CD14-positive monocyte (primary cell): ENCODE data around the gene TSHZ2. TPM values are rescaled to one million over a fixed set of nuclear protein-coding genes. Genes with fewer than 3 reads are reported as not detected.

ENCODE experiments used
- DNase-seq, 3 donors: peaks; one replicate each; pipeline ENCODE4 v3.0.0-alpha.2; 2011 to 2022
- H2AFZ ChIP-seq: 2 replicates; pipeline ENCODE4 v1.6.0; 2012; ENCODE audit warnings: mild to moderate bottlenecking, low read depth, low read length, inconsistent platforms; ENCODE audit not compliant: insufficient read depth, poor library complexity, severe bottlenecking
- H3K27ac ChIP-seq, 2 donors: 1 replicate in 1 of 2; 2 replicates in 1 of 2; pipeline ENCODE4 v1.5.1; 2012 to 2013; ENCODE audit warnings: low read length in 2 of 2, control low read depth in 1 of 2, inconsistent platforms in 1 of 2, low read depth in 1 of 2, mild to moderate bottlenecking in 1 of 2
- H3K27me3 ChIP-seq, 2 donors: one replicate each; pipeline versions ENCODE4 v1.6.0 to v1.6.1; 2011 to 2013; ENCODE audit warnings: low read length in 2 of 2; ENCODE audit not compliant: control insufficient read depth in 2 of 2, insufficient read depth in 2 of 2
- H3K36me3 ChIP-seq, 2 donors: replicated peaks in 1 of 2; 1 replicate in 1 of 2; 2 replicates in 1 of 2; pipeline versions ENCODE4 v1.5.1 to v1.6.1; 2012 to 2013; ENCODE audit warnings: low read length in 2 of 2, control low read depth in 1 of 2, inconsistent platforms in 1 of 2, mild to moderate bottlenecking in 1 of 2; ENCODE audit not compliant: insufficient read depth in 2 of 2, control insufficient read depth in 1 of 2
- H3K4me1 ChIP-seq, 2 donors: 1 replicate in 1 of 2; 2 replicates in 1 of 2; pipeline versions ENCODE4 v1.5.1 to v1.6.1; 2012 to 2013; ENCODE audit warnings: low read length in 2 of 2, control low read depth in 1 of 2, inconsistent platforms in 1 of 2, mild to moderate bottlenecking in 1 of 2, moderate library complexity in 1 of 2; ENCODE audit not compliant: insufficient read depth in 2 of 2, control insufficient read depth in 1 of 2
- H3K4me2 ChIP-seq: replicated peaks from 2 replicates; pipeline ENCODE3; 2012; ENCODE audit warnings: low read length, moderate library complexity, mild to moderate bottlenecking; ENCODE audit not compliant: poor library complexity, severe bottlenecking; ENCODE audit errors: extremely low read depth
- H3K4me3 ChIP-seq, 3 experiments: fragments of 200-600 bp in 1 of 3; sonication (generic) in 1 of 3; replicated peaks in 1 of 3; 1 replicate in 2 of 3; 2 replicates in 1 of 3; pipeline ENCODE4 v1.5.1; 2011 to 2013; ENCODE audit warnings: low read length in 3 of 3, mild to moderate bottlenecking in 3 of 3, control low read depth in 2 of 3, low read depth in 2 of 3, inconsistent platforms in 1 of 3, moderate library complexity in 1 of 3
- H3K79me2 ChIP-seq: 2 replicates; pipeline ENCODE4 v1.6.0; 2012; ENCODE audit warnings: mild to moderate bottlenecking, control low read depth, inconsistent platforms, low read length, moderate library complexity; ENCODE audit not compliant: insufficient read depth
- H3K9ac ChIP-seq: 2 replicates; pipeline ENCODE4 v1.6.0; 2017; ENCODE audit warnings: low read length, mild to moderate bottlenecking; ENCODE audit not compliant: insufficient read depth, poor library complexity, severe bottlenecking
- H3K9me3 ChIP-seq, 2 donors: replicated peaks in 1 of 2; 1 replicate in 1 of 2; 2 replicates in 1 of 2; pipeline versions ENCODE4 v1.5.1 to v1.6.1; 2012 to 2013; ENCODE audit warnings: low read length in 2 of 2, control low read depth in 1 of 2; ENCODE audit not compliant: control insufficient read depth in 1 of 2, insufficient read depth in 1 of 2
- H4K20me1 ChIP-seq: 2 replicates; pipeline ENCODE4 v1.6.0; 2012; ENCODE audit warnings: mild to moderate bottlenecking, low read length, control low read depth, moderate library complexity; ENCODE audit not compliant: insufficient read depth
- H3K27ac Mint-ChIP-seq, 7 donors: one replicate each; pipeline ENCODE4 v1.8.0; 2020; ENCODE audit warnings: mild to moderate bottlenecking in 7 of 7, mixed read lengths in 7 of 7, moderate library complexity in 6 of 7, inconsistent platforms in 2 of 7
- H3K27me3 Mint-ChIP-seq, 3 donors: one replicate each; pipeline ENCODE4 v1.8.0; 2021 to 2022; ENCODE audit warnings: low read depth in 3 of 3, mild to moderate bottlenecking in 3 of 3, mixed read lengths in 3 of 3, moderate library complexity in 3 of 3, inconsistent platforms in 1 of 3
- H3K36me3 Mint-ChIP-seq, 2 donors: one replicate each; pipeline ENCODE4 v1.8.0; 2020; ENCODE audit warnings: mixed read lengths in 2 of 2, inconsistent platforms in 1 of 2, mild to moderate bottlenecking in 1 of 2
- H3K4me1 Mint-ChIP-seq: one replicate; pipeline ENCODE4 v1.8.0; 2020; ENCODE audit warnings: mild to moderate bottlenecking, mixed read lengths
- H3K4me3 Mint-ChIP-seq, 2 donors: one replicate each; pipeline ENCODE4 v1.8.0; 2020; ENCODE audit warnings: mild to moderate bottlenecking in 2 of 2, mixed read lengths in 2 of 2, moderate library complexity in 1 of 2
- H3K9me3 Mint-ChIP-seq, 7 donors: one replicate each; pipeline ENCODE4 v1.8.0; 2020 to 2022; ENCODE audit warnings: mixed read lengths in 7 of 7, mild to moderate bottlenecking in 6 of 7, moderate library complexity in 6 of 7, inconsistent platforms in 2 of 7
- WGBS: methylation state at CpG from one replicate; pipeline ENCODE4 v1.1.5; 2013; ENCODE audit warnings: missing lambda C conversion rate; ENCODE audit not compliant: insufficient coverage; 5-methylcytosine and 5-hydroxymethylcytosine counted together
- intact Hi-C, 2 donors: fragments of 100-400 bp; cut with micrococcal nuclease; formaldehyde crosslinking; loops; one replicate each; pipeline versions ENCODE4 v1.15.0 to v1.15.1; 2023
- polyA plus RNA-seq, 3 donors: library from polyadenylated mRNA; depleted of rRNA in 1 of 3; unstranded in 2 of 3; stranded (reverse) in 1 of 3; fragments of 300-500 nt in 2 of 3; fragments of >200 nt in 1 of 3; fragmentation: Illumina TruSeq in 2 of 3; gene quantifications; 1 replicate in 2 of 3; 2 replicates in 1 of 3; pipeline ENCODE4 v1.2.3, GENCODE V29; 2012 to 2021
- TF ChIP-seq, protein P1 (sequence below): fragments of 200-600 bp; IDR thresholded peaks from one replicate; pipeline ENCODE4 v1.8.0; 2022; ENCODE audit warnings: antibody characterized with exemption, mild to moderate bottlenecking

The TSHZ2 gene
- polyA plus RNA-seq, 3 donors: not detected

DNA sequence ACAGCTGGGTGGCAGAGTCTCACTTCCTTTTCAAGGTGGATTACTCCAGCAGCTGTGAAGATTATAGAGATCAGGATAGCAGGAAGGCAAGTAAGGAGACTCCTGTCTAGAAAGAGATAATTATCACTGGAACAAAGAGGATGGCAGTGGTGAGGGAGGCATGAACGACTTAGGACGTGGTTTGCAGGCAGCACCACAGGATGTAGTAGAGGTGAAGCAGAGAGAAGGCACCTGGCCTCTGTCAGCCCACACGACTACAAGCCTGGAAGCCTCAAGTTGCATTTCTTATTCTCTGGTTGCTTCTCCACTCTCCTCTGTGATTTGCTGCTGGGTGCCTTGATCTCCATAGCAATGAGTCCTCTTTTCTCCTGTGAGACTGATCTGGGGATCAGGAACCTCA is 62.7 kb downstream of the TSHZ2 start:
- DNase-seq: no peak
- Histone ChIP-seq H3K36me3 (no peaks in the 10 kb centered on the region), H4K20me1 (no peaks in the 10 kb centered on the region), H3K79me2 (no peaks in the 10 kb centered on the region), H3K9ac (no peak overlapping the region), H3K9me3 (no peaks in the 10 kb centered on the region), H3K4me3 (no peak overlapping the region), H2AFZ (no peak overlapping the region), H3K4me2 (no peak overlapping the region), H3K4me1 (no peaks in the 10 kb centered on the region), H3K27ac (no peak overlapping the region), H3K27me3 (no peaks in the 10 kb centered on the region)
- Mint-ChIP-seq H3K36me3 (no peaks in the 10 kb centered on the region), H3K4me3 (no peak overlapping the region), H3K27me3 (peaks cover 2 to 3% (median 3%) of the 10 kb centered on the region in 3 donors), H3K4me1 (no peaks in the 10 kb centered on the region), H3K27ac (peak overlapping the region in 1 of 7 donors; percentile 7), H3K9me3 (peaks cover 0 to 2% (median 0%) of the 10 kb centered on the region in 7 donors)
- WGBS: 41% methylated on average over 3 of the region's 3 CpGs
- TF ChIP-seq, protein P1, sequence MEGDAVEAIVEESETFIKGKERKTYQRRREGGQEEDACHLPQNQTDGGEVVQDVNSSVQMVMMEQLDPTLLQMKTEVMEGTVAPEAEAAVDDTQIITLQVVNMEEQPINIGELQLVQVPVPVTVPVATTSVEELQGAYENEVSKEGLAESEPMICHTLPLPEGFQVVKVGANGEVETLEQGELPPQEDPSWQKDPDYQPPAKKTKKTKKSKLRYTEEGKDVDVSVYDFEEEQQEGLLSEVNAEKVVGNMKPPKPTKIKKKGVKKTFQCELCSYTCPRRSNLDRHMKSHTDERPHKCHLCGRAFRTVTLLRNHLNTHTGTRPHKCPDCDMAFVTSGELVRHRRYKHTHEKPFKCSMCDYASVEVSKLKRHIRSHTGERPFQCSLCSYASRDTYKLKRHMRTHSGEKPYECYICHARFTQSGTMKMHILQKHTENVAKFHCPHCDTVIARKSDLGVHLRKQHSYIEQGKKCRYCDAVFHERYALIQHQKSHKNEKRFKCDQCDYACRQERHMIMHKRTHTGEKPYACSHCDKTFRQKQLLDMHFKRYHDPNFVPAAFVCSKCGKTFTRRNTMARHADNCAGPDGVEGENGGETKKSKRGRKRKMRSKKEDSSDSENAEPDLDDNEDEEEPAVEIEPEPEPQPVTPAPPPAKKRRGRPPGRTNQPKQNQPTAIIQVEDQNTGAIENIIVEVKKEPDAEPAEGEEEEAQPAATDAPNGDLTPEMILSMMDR: no peak
- intact Hi-C loops: no loop called here

DNA sequence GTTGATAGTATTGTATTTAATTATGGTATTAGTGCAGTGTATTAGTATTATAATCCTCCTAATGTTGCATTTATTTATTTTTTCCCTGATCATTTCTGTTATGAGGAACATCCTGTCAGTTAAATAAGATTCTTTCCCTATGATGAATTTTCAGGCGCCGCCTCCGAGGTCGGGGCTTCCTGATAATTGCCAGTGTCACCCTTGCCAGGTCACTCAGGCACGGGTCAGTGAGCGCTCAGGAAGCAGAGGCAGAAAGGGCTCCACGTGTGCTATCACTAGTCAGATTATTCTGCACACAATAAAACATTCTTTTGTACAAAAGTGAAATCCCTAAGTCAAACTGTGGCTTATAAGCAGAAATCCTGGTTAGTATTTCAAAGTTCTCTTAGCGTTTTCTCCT is 64.8 kb downstream of the TSHZ2 start:
- 71% methylated on average over 4 of the region's 8 CpGs for WGBS
- Mint-ChIP-seq H3K27me3 (peaks cover 0 to 2% (median 1%) of the 10 kb centered on the region in 3 donors), H3K36me3 (no peaks in the 10 kb centered on the region), H3K4me3 (no peak overlapping the region), H3K9me3 (peaks cover 0 to 4% (median 0%) of the 10 kb centered on the region in 7 donors), H3K27ac (no peak overlapping the region), H3K4me1 (no peaks in the 10 kb centered on the region)
- Histone ChIP-seq H4K20me1 (no peaks in the 10 kb centered on the region), H3K79me2 (no peaks in the 10 kb centered on the region), H3K27me3 (no peaks in the 10 kb centered on the region), H3K27ac (no peak overlapping the region), H3K9me3 (no peaks in the 10 kb centered on the region), H3K4me3 (no peak overlapping the region), H3K4me2 (no peak overlapping the region), H3K36me3 (no peaks in the 10 kb centered on the region), H3K4me1 (no peaks in the 10 kb centered on the region), H3K9ac (no peak overlapping the region), H2AFZ (no peak overlapping the region)
- intact Hi-C loops: no loop called here
- TF ChIP-seq, protein P1: no peak
- no peak for DNase-seq
